ENCODE data around the gene ABCB9. TPM values are rescaled to one million over a fixed set of nuclear protein-coding genes. Genes with fewer than 3 reads are reported as not detected.

Gene ABCB9
- total RNA-seq, 1 donor from 2014 or later, result 16.7 TPM

GRCh38 chr12:122974892-122975789, 8.9 kb upstream of the ABCB9 start, which contains the start of gene OGFOD2:
Gene OGFOD2 (plus strand): TSS chr12:122975244. CDS start chr12:122975252, 8 bp downstream.
- Mint-ChIP-seq H3K27ac (peak within 1 kb of the TSS; percentile 97), H3K4me1 (peaks cover 23% of the 10 kb centered on the region), H3K27me3 (ENCODE audit: low read depth) (no peaks in the 10 kb centered on the region), H3K4me3 (peak within 1 kb of the TSS; percentile 96), H3K9me3 (no peaks in the 10 kb centered on the region), H3K36me3 (no peaks in the 10 kb centered on the region)
- no peak for TF ChIP-seq CTCF (IDR thresholded peaks at IDR 0.05; ENCODE audit: unreplicated experiment)
- peak; percentile 68 to 87 for DNase-seq (ENCODE audit: low spot score in 2 of 2, unreplicated experiment in 2 of 2)

GRCh38 chr12:122974274-122974891, 8.1 kb upstream of the ABCB9 start:
- H3K4me3 Mint-ChIP-seq, result peak overlapping the region; percentile 96
- peak; percentile 94 to 97 for DNase-seq (ENCODE audit: low spot score in 2 of 2, unreplicated experiment in 2 of 2)
- TF ChIP-seq CTCF (IDR thresholded peaks at IDR 0.05; ENCODE audit: unreplicated experiment), result no peak
- H3K9me3 Mint-ChIP-seq, result no peaks in the 10 kb centered on the region
- H3K4me1 Mint-ChIP-seq, result peaks cover 19% of the 10 kb centered on the region
- peak overlapping the region; percentile 97 for H3K27ac Mint-ChIP-seq
- H3K27me3 Mint-ChIP-seq (ENCODE audit: low read depth), result no peaks in the 10 kb centered on the region
- H3K36me3 Mint-ChIP-seq, result no peaks in the 10 kb centered on the region

- no peak for DNase-seq (ENCODE audit: low spot score in 2 of 2, unreplicated experiment in 2 of 2)
- no peak for TF ChIP-seq CTCF (IDR thresholded peaks at IDR 0.05; ENCODE audit: unreplicated experiment)
- Mint-ChIP-seq H3K27ac (peak overlapping the region; percentile 21), H3K27me3 (ENCODE audit: low read depth) (no peaks in the 10 kb centered on the region), H3K4me3 (no peak overlapping the region), H3K36me3 (no peaks in the 10 kb centered on the region), H3K4me1 (peaks cover 14% of the 10 kb centered on the region), H3K9me3 (no peaks in the 10 kb centered on the region)
These were observed 3.4 kb upstream of the ABCB9 start for GRCh38 chr12:122969676-122970075.

DNA sequence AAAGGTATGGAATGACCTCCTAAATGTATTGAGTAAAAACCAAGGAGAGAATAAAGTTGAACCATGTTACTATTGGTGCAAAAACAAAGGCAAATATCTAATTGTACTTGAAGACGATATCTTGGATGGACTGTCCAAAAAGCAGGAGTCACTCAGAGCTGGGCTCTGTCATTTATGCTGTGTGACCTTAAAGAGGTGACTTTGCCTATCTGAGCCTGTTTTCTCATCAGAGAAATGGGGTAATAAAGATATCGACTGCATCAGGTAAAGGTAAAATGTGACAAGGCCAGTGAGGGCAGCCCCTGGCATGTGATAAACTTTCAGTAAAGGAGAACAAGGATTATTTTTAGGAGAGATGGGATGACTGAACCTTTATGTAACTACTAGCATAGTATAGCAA, 1.8 kb upstream of the ABCB9 start:
- TF ChIP-seq CTCF (IDR thresholded peaks at IDR 0.05; ENCODE audit: unreplicated experiment), result no peak
- Mint-ChIP-seq H3K27me3 (ENCODE audit: low read depth) (no peaks in the 10 kb centered on the region), H3K27ac (no peak overlapping the region), H3K36me3 (no peaks in the 10 kb centered on the region), H3K4me1 (peaks cover 14% of the 10 kb centered on the region), H3K9me3 (no peaks in the 10 kb centered on the region), H3K4me3 (no peak overlapping the region)
- DNase-seq (ENCODE audit: low spot score in 2 of 2, unreplicated experiment in 2 of 2), result no peak

- H3K4me3 Mint-ChIP-seq, result peak overlapping the region; percentile 39
- H3K4me1 Mint-ChIP-seq, result peaks cover 14% of the 10 kb centered on the region
- H3K27ac Mint-ChIP-seq, result no peak overlapping the region
- no peaks in the 10 kb centered on the region for H3K36me3 Mint-ChIP-seq
- H3K9me3 Mint-ChIP-seq, result no peaks in the 10 kb centered on the region
- H3K27me3 Mint-ChIP-seq (ENCODE audit: low read depth), result no peaks in the 10 kb centered on the region
- DNase-seq (ENCODE audit: low spot score in 2 of 2, unreplicated experiment in 2 of 2), result no peak
- TF ChIP-seq CTCF (IDR thresholded peaks at IDR 0.05; ENCODE audit: unreplicated experiment), result no peak
These were observed 684 bp upstream of the ABCB9 start for GRCh38 chr12:122966743-122967550.

Measured in mesothelial cell of epicardium (in vitro differentiated cells).